ENCODE data around the gene TMIE. TPM values are rescaled to one million over a fixed set of nuclear protein-coding genes. Genes with fewer than 3 reads are reported as not detected.

TMIE gene
- total RNA-seq: under 0.01 and 0.12 TPM in 2 replicates

DNA sequence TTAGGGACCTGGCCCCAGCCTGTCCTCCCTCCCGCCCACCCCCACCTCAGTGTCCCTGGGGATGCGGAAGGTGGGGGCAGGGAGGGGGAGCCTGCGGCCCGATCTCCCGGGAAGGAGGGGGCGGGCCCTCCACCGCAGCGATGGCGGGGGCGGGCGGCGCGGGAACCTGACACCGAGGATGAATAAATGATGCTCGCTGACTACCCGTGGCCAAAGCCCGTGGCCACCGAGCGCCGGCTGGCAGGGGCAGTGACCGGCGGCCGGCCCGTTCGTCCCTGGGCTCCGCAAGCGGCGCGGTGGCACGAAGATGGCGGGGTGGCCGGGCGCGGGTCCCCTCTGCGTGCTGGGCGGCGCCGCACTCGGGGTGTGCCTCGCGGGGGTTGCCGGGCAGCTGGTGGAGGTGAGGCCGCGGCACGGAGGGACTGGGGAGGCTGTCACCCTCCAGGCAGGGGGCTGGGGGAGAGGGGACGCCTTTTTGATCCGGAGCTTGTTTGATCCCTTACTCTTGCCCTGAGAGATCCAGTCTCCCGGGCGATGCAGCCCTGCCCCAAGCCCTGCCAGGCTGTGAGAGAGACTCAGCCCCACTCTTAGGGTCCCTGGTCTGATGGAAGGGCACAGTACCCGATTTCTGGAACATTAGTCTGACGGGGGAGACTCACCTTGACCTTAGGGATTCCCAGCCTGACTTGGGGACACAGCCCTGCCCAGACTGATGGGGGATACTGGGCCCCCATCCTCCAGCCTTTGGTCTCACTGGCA is at the start of gene TMIE:
Gene TMIE (plus strand): TSS at position 212 of the 759 bp plus-strand sequence. CDS start 96 bp downstream, at position 308.

GRCh38 chr3:46693038-46693891 is 7.9 kb upstream of the TMIE start, which contains the start of gene ALS2CL:
ALS2CL (minus strand) TSS chr3:46693679; CDS start chr3:46689440, 4,239 bp downstream.

DNA sequence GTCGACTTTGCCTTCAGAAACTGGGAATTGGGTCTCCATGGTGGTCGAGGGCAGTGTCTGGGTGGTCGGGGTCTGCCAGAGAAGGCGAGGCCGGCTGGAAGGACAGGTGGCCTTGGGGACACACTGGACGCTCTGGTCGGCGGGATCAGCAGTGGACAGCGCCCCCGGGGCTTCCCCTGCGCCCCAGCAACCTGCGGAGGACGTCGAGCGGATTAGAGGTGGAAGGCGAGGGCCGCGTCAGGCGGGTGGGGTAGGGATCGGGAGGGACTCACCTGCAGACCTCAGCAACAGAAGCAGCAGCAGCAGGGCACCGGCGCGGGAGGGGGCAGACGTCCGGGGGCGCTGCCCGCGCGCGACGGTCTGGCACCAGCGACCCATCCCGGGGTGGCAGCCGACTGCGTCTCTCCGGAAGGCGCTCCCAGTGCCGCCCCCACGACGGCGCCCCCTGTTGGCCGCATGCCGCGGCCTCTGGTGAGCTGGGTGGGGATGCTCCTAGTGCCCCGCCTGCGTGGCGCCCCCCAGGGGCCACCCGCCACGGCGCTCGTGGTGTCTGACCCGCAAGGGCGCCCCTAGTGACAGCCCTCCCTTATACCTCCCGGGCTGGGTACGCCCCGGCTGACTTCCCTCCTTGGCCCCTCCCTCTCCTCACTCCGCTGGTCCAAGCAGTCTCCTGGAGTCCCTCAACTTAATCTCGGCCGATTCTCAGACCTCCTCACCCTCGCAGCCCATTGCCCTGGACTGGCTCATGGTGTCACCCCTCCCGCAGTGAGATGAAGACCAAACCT is 16.4 kb downstream of the TMIE start, which contains the start of gene PRSS50:
Gene PRSS50 (minus strand): TSS at position 423 of the 785 bp plus-strand sequence. CDS start 45 bp downstream, at position 378.

Other genes starting within 250 kb of the TMIE start
- gene LTF, start 236.5 kb upstream of the TMIE start, total RNA-seq: under 0.01 TPM in 1 of 2 replicates, not detected in the other
- not detected in 2 replicates for gene RTP3, start 203.4 kb upstream of the TMIE start, total RNA-seq
- 1.9 and 7.4 TPM in 2 replicates for gene LRRC2, start 135.1 kb upstream of the TMIE start, total RNA-seq
- gene FAM240A, start 88.9 kb upstream of the TMIE start, total RNA-seq: not detected in 2 replicates
- gene ALS2CL, start 7.7 kb upstream of the TMIE start, total RNA-seq: 1.4 and 1.9 TPM in 2 replicates
- gene PRSS50, start 16.5 kb downstream of the TMIE start, total RNA-seq: 0.12 TPM in 1 of 2 replicates, not detected in the other
- not detected in 2 replicates for gene MYL3, start 162.1 kb downstream of the TMIE start, total RNA-seq
- gene PTH1R, start 176.3 kb downstream of the TMIE start, total RNA-seq: 1.00 and 1.1 TPM in 2 replicates

Data from uterine smooth muscle cell (primary cell).